GM21825 (cell line): ENCODE data around the gene KXD1.
"Not testable (repeated sequence)": the region's sequence is repeated elsewhere in the genome, so short reads cannot be mapped to it uniquely, and the experiment has no call there.

Source experiments
- ATAC-seq: cut with Tn5 transposase; IDR thresholded peaks from one replicate; pipeline ENCODE4 v1.9.1; 2021; ENCODE audit warnings: mild to moderate bottlenecking, moderate library complexity; ENCODE audit not compliant: unreplicated experiment

Gene KXD1, protein sequence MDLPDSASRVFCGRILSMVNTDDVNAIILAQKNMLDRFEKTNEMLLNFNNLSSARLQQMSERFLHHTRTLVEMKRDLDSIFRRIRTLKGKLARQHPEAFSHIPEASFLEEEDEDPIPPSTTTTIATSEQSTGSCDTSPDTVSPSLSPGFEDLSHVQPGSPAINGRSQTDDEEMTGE

DNA sequence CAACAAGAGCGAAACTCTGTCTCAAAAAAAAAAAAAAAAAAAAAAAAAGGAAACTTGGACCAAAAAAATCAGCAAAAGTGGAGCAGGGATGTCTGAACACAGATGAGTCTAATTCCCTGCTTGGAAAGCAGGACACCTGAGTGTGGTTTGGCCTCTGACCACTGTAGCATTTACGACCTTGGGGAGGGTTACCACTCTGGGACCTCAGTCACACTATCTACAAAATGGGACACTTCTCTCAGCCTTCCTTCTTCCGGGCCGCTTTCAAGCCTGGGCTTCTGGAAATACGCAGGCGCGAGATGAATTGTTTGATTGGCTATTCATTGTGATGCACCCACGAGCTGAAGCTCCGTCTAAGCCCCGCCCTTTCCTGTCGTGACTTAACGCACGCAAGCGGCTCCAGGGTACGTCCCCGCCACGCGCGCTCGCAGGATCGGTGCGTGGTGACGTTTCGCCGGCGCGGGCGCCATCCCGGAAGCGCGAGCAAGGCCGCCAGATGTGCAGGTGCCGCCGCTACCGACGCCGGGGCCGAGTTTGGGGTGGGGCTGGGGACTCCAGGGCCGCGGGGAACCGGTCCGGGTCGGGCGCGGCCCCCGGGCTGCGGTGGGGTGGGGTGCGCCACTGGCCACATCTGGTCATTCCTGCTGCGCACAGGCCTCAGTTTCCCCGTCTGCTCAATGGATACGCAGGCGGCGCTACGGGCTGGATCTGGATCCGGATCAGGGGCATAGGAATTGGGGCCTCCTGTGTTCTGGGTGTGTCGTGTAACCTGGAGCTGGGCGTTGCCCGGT is at the start of gene KXD1:
KXD1 (plus strand) TSS at position 460 of the 791 bp plus-strand sequence. CDS start 4,187 bp downstream, outside the sequence.
- peak; percentile 91 for ATAC-seq

GRCh38 chr19:18508585-18508984 is 49.1 kb upstream of the KXD1 start:
- no peak for ATAC-seq

GRCh38 chr19:18510216-18510615 is 47.5 kb upstream of the KXD1 start:
- no peak for ATAC-seq

GRCh38 chr19:18513868-18514267 is 43.8 kb upstream of the KXD1 start:
- no peak for ATAC-seq

DNA sequence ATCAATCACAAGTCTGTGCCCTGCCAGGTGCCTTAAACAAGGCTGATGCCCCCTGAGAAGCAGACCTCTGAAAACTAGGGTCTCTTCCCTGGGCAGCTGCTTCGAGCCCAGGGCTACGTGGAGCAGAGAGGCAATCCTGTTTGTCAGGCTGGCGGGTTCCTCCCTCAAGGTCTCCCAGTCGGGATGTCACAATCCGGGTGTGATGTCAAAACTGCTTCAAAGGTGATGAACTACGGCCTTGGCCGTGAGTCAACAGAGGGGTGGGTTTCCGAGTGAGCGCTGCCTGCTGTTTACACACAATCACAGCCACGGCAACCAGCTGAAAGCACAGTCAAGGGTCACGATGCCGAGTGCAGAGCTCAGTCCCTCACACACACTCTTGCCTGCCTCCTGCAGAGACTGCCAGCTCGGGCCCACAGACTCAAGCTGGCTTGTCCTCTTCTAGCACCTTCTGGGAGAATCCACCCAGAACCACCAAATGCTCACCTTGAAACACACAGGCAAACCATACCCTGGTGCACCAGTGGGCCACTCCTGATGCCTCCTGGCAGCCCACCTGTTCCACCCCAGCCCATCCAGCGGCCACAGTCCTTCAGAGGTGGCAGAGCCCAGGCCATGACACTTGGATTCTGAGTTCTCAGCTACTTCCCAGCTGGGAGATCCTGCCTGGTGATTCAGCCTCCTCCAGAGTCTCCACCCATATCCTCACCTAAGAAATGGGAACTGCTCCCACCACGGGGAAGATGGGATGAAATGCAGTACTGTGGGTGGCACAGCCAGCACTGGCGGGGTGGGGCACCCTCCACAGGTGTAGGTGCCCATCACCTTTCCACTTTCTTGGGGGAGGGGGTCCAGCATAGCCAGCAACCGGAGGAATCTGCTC is 42.6 kb upstream of the KXD1 start:
- no peak for ATAC-seq

DNA sequence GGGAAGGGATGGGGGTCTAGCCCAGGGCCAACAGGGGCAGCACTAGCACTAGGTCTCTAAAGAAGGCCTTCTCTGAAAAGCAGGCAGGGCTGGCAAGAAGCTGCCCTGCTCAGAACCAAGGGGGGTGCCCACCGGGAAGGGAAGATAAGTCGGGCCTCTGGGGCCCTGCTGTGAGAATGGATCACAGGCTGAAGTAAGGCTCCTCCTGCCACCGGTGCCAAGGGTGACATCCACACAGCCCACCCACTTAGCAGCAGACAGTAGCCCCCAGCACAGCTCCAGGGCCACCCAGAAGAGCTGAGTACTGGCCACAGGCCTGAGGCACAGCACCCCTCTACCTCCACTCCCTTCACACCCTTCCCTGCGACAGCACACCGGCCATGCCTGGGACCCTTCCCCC is 41.7 kb upstream of the KXD1 start:
- no peak for ATAC-seq

DNA sequence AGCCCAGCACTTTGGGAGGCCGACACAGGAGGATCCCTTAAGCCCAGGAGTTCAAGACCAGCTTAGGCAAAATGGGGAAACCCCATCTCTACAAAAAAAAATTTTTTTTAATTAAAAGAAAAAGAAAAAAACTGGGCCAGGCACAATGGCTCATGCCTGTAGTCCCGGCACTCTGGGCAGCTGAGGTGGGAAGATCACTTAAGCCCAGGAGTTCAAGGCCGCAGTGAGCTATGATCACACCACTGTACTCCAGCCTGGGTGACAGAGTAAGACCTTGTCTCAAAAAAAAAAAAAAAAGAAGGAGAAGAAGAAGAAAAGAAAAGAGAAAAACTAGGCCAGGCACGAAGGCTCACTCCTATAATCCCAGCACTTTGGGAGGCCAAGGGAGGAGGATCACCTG is 40.1 kb upstream of the KXD1 start:
- no peak for ATAC-seq

DNA sequence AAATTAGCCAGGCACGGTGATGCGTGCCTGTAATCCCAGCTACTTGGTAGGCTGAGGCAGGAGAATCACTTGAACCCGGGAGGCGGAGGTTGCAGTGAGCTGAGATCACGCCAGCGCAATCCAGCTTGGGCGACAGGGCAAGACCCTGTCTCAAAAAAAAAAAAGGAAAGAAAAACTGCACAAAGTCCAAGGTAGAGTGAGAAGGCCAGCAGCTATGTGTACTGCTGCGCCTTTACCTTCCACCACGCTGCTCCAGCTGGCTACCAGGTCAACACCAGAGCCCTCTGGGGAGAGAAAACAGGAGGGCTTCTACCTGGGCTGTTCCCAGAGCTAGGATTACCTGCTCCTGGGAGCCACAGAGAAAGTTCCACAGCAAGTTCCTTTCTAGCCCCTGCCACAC is 39.0 kb upstream of the KXD1 start:
- ATAC-seq = no peak

DNA sequence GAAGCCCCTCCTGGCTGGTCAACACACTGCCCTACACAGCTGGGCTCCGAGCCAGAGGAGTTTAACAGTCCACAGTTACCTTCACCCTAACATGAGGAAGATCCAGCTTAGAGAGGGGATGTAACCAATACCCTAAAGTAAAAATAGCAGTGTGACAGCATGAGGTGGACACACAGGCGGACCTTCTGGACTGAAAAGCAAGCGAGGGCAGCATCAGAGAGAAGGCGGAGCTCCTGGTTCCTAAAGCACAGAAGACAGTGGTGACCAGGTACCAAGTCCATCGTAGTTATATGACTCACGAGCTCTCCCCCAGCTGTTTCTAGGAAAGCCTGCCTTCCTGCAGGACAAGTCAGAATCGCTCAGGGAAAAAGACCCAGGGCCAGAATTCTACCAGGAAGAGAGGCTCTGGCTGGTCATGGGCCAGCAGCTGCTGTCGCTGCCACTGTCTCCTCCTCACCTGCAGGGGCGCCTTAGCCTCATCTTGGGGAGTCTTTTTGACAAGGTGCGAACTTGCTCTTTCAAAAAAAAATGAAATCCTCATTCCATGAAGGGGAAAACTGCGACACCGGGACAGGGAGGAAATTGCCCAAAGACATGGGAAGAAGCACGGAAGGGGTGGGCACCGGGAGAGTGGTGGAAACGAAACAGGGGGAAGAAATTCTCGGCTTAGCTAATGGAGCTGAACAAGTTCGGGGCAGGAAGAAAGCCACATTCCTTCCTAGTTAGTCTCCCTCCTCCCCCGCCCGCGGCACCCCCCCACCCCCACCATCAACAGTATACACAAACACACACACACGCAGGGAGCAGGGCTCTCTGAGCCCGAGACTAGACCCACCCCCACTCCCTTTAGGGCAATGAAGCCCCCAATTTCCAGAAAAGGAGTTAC is 37.5 kb upstream of the KXD1 start:
- ATAC-seq = no peak

GRCh38 chr19:18520848-18521691 is 36.6 kb upstream of the KXD1 start:
- no peak for ATAC-seq

DNA sequence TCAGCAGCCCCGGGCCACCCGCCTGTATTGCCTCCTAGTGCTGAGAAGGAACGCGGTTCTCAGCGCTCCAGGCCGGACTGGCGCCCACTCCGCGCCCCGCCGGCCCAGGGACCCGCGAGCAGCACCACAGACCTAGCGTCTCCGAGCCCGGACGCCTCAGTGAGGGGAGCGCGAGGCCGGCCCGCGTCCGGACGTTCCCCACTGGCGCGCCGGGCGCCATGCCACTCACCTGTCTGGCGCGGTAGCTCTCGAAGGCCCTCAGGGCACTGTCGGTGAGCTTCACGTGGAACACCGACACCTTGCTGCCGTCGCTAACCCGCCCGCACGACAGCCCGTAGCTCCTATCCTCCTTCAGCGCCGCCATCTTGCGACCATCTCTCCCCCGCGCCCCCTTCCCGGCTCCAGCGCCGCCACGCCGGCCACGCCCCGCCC is 36.0 kb upstream of the KXD1 start, which contains the start of gene ELL:
ELL (minus strand) TSS at position 379 of the 432 bp plus-strand sequence; CDS start at position 364, 15 bp downstream.
- ATAC-seq = peak; percentile 8

DNA sequence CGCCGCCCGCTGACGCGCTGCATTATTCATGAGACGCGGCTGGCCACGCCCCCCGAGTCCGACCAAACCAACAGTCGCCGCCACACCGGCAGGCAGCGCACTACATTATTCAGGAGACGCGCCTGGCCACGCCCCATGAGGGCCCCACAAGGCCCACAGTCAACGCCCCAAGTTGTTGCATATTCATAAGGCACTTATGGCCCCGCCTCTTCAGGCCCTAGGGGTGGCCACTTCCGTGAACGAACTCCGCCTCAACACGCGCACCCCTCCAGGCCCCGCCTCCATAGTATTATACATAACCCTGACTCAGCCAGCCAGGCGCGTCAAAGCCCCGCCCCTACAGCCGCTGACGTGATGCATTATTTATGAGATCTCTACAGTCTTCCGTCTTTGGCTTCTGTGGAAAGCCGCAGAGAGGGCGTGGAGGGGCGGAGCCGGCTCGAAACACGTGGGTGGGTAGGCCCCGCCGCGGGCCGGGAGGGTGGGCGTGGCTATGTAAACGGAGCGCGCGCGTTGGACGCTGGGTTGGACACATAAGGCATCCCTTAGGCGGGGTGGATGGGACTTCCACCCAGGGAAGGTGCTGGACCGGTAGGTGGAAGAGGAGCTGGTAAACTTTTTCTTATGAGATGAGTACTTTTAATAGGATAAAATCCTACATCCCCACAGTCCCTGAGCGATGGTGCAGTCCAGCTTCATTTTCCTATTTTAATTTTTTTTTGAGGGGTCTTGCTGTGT is 35.4 kb upstream of the KXD1 start:
- peak; percentile 79 for ATAC-seq

GRCh38 chr19:18522862-18523440 is 34.7 kb upstream of the KXD1 start:
- ATAC-seq = not testable (repeated sequence)

GRCh38 chr19:18523841-18524240 is 33.8 kb upstream of the KXD1 start:
- no peak for ATAC-seq

DNA sequence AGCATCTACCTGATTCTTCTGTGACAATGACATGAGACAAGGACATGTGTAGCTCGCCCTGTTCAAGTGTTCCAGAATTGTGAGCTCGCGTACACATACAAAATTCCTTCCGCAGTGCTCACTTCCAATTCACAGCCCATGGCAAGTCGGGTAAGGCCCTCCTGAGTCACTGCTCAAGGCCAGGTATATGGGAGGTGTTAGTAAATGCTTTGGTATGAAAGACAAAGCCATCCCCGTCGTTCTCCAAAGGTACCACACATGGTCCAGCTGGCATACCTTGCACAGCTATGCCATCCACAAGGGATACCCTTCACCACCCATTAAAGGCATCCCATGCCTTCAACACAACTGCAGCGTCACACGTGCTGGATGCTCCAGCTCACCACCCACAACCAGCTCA is 31.4 kb upstream of the KXD1 start:
- ATAC-seq = no peak

DNA sequence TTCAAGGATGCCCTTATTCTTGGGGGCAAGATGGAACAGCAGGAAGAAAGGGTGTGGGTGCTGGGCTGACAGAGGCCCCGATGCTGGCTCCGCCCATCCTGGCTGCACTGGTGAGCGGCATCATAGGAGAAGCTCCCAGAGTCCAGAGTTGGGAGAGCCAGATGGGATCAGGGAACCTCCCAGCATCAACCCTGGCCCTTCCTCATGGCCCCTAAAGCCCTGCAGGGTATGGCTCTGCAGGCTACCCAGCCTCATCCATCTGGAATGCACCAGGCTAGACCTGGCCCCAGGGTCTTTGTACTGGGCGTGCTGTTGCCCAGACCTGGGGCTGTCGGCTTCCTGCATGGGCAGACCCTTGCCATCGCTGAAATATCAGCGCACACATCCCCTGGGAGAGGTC is 27.9 kb upstream of the KXD1 start:
- no peak for ATAC-seq

- ATAC-seq = no peak
Measured at GRCh38 chr19:18531485-18531884, 26.2 kb upstream of the KXD1 start.

- ATAC-seq = no peak
Measured at GRCh38 chr19:18532168-18532890, 25.3 kb upstream of the KXD1 start.
